ENCODE results near the gene MESP2.

MESP2 gene, protein sequence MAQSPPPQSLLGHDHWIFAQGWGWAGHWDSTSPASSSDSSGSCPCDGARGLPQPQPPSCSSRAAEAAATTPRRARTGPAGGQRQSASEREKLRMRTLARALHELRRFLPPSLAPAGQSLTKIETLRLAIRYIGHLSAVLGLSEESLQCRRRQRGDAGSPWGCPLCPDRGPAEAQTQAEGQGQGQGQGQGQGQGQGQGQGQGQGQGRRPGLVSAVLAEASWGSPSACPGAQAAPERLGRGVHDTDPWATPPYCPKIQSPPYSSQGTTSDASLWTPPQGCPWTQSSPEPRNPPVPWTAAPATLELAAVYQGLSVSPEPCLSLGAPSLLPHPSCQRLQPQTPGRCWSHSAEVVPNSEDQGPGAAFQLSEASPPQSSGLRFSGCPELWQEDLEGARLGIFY

GRCh38 chr15:89776274-89777072 is at the start of gene MESP2:
MESP2 (plus strand) TSS chr15:89776332; CDS start chr15:89776358, 26 bp downstream.
- peak; percentile 53 for DNase-seq (ENCODE audit: low spot score)

DNA sequence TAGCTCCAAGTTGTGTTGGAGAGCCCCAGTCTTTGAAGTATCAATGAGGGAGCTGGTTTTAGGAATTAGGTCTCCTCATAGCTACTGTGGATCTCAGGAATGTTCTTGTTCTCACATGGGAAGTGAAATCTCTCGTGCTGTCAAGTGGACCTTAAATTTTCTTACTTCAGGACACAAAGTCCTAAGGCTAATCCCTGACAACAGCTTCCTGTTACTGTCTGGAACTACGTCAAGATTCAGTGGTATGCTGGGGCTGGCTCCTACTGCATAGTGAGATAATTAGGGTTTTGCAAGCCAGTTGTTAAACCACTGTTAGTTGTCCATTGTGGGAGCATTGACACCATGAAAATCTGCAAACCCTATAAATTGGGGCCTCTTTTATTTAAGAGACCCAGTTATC is 47.9 kb upstream of the MESP2 start:
- DNase-seq (ENCODE audit: low spot score): no peak

DNA sequence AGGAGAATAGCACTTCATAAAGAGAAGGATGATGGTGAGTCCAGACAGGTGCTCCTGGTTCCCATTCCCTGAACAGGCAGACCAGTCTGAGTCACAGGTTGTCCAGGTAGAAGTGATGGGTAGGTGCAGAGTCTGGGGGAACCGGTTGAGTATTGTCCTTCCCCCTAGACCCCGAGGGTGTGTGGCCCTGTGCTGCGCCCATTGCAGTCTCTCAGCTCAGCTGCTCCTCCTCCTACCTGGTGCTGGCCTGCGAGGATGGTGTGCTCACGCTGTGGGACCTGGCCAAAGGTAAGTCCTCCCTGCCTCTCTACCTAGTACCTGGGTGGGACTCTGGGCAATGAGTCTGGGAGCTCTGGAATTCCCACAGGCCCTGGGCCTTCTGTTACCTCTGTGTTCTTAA is 44.9 kb upstream of the MESP2 start:
- no peak for DNase-seq (ENCODE audit: low spot score)

DNA sequence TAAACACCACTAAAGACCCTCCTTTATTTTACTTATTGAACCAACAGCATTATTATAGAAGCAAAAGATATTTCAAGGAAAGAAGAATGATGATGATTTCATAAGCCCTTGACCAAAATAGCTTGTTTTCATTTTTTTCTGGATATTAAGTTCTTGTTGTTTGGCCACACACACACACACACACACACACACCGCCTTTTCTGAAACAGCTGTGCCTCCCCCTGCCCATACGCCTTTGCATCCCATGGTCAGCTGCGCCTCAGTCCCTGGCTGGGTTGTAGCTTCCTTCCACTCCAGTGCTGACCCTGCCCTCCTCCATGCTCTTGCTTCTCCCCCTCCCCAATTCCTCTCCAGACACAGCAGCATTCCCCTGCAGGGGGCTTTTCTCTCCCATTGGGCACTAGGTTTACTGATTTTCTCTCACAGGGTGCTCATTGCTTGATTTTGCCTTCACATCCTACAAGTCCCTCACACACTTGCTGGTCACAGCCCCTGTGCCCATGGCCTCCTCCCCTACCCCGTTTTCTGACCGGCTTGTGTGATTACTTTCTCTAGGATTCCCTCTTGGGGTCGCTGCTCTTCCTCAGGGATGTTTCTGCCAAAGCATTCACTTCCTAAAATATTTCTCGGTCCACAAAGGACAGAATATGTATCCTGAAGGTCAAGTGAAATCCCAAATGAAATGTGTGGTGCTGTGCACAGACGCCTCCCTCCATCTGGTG is 43.5 kb upstream of the MESP2 start:
- DNase-seq (ENCODE audit: low spot score): no peak

DNA sequence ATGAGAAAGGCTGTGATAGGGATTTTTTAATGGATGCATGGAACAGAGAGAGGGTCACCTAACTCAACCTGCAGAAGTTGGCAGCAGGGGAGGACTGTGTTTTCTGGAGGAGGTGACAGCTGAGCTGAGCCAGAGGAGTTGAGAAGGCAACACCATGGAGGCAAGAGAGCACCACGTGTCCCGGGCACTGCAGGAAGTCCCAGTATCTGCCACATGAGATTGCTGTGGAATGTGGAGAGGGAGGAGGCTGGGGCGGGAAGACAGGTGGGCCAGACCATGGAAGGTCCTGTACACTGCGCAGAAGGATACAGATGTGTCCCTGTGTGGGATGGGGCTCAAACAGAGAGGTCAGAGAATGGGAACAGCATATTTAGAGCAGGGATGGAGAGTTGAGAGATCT is 40.4 kb upstream of the MESP2 start:
- DNase-seq (ENCODE audit: low spot score): no peak

DNA sequence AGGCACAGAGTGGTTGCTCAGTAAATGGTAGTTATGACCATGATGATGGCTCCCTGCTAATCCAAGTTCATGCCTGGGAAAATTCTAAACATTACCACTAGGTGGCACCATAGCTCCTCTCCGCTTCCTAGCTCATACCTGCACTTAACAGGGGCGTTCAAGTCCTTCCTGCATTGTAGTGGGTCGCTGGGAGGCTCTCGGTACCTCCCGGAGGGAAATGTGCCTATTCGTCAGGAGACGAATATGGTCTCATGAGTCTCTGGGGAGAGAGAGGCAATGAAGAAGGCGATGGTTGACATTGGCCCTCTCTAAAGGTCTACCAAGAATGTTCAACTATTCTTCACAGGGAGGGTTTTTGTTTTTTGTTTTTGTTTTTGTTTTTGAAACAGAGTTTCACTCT is 36.0 kb upstream of the MESP2 start:
- peak; percentile 78 for DNase-seq (ENCODE audit: low spot score)

GRCh38 chr15:89743011-89743410 is 33.1 kb upstream of the MESP2 start:
- no peak for DNase-seq (ENCODE audit: low spot score)

GRCh38 chr15:89743594-89743993 is 32.5 kb upstream of the MESP2 start:
- no peak for DNase-seq (ENCODE audit: low spot score)

DNA sequence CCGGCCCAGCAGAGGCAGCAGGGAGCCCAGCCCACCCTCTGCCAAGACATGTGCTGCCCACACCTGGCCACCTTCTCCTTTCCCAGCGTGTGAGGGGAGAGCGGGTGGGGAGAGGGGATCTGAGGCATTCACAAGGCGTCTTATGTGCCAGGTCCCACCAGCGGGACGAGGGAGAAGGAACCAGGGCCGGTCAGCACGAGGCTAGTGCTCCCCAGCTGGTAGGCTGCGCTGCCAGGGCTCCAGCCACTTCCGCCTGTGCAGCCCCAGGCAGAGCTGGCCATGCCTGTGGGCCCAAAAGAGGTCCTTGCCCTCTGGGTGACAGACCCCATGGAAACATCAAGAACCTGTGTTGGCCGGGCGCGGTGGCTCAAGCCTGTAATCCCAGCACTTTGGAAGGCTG is 31.0 kb upstream of the MESP2 start:
- no peak for DNase-seq (ENCODE audit: low spot score)

GRCh38 chr15:89745768-89746167 is 30.4 kb upstream of the MESP2 start:
- no peak for DNase-seq (ENCODE audit: low spot score)

- DNase-seq (ENCODE audit: low spot score): no peak
These were observed 29.7 kb upstream of the MESP2 start for GRCh38 chr15:89746386-89746780.

GRCh38 chr15:89747708-89748682 is 28.1 kb upstream of the MESP2 start:
- no peak for DNase-seq (ENCODE audit: low spot score)

DNA sequence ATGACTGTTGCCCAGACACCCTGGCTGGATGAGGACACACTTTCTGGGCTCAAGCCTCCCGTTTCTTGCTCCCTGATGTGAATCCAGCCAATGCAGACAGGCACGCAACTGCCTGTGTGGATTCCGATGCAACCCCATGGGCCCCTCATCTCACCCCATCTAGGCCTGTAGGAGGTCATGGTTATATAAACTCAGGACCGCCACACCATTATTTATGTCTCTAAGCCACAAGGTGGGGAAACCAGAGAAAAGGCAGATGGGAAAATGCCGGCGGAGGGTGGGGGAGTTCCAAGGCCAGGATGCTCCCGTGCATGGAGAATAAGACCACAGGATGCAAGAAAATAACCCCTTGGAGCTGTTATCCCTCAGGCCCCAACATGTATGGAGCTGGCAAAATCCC is 27.1 kb upstream of the MESP2 start:
- no peak for DNase-seq (ENCODE audit: low spot score)

DNA sequence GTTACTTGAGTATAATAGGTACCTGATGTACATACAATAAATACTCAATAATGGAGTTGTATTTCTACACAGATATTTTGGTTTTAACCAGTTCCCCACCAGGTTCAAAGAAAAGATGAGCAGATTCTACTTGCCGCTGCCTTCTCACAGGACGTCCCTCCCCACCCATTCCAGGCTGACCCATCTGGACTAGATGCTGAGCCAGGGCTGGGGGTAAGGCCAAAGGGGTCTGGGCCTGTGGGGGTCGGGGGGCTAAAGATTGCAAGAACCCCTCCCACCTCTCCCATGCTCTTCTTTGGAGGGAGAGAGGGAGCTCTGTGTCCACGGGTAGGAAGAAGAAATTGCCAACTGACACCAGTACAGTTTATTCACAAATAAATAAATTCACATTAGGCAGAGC is 26.6 kb upstream of the MESP2 start:
- DNase-seq (ENCODE audit: low spot score): no peak

- DNase-seq (ENCODE audit: low spot score): peak; percentile 44
These were observed 26.1 kb upstream of the MESP2 start for GRCh38 chr15:89749951-89750559.

- peak; percentile 96 for DNase-seq (ENCODE audit: low spot score)
These were observed 25.3 kb upstream of the MESP2 start, which contains the start of gene MESP1 for GRCh38 chr15:89750560-89751542. MESP1 (minus strand) TSS chr15:89751249; CDS start chr15:89751231, 18 bp downstream.

- DNase-seq (ENCODE audit: low spot score): no peak
These were observed 24.4 kb upstream of the MESP2 start for GRCh38 chr15:89751748-89752147.

DNA sequence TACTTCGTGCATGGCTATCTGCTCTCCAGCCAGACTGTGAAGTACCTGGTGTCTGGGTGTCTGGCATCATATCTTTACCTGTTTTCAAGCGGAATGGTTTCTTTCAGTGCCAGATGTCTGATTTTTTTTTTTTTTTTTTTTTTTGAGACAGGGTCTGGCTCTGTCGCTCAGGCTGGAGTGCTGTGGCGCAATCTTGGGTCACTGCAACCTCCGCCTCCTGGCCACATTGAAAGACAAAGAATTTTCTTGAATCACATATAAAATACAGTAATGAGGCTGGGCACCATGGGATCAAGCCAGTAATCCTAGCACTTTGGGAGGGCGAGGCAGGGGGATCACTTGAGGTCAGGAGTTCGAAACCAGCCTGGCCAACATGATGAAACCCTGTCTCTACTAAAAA is 22.3 kb upstream of the MESP2 start:
- DNase-seq (ENCODE audit: low spot score): no peak

- no peak for DNase-seq (ENCODE audit: low spot score)
These were observed 21.6 kb upstream of the MESP2 start for GRCh38 chr15:89754361-89755154.

Measured in RKO (cell line).